Islet of Langerhans (tissue), 1 donor: ENCODE measurements around the gene IBA57.

Experiments
- FAIRE-seq: peaks from one replicate; lab custom pipeline; 2011; peaks lifted over from hg19 to GRCh38; lab: Jason Lieb, UNC

The IBA57 gene

DNA sequence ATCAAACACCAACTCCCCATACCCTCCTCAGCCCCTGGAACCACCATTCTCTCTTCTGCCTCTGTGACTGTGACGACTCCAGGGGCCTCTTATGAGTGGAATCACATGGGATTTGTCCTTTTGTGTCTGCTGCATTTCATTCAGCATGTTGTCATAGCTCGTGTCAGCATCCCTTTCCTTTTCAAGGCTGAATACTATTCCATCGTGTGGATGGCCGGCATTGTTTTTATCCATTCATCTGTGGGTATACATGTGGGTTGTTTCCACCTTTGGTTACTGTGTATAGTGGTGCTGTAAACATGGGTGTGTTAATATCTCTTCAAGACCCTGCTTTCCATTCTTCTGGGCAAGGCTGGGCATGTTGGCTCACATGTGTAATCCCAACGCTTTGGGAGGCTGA lies 25.2 kb downstream of the IBA57 start:
- FAIRE-seq: no peak

GRCh38 chr1:228194436-228194835 lies 28.8 kb downstream of the IBA57 start:
- no peak for FAIRE-seq

- no peak for FAIRE-seq
Observed at GRCh38 chr1:228194921-228195812, 29.6 kb downstream of the IBA57 start.

DNA sequence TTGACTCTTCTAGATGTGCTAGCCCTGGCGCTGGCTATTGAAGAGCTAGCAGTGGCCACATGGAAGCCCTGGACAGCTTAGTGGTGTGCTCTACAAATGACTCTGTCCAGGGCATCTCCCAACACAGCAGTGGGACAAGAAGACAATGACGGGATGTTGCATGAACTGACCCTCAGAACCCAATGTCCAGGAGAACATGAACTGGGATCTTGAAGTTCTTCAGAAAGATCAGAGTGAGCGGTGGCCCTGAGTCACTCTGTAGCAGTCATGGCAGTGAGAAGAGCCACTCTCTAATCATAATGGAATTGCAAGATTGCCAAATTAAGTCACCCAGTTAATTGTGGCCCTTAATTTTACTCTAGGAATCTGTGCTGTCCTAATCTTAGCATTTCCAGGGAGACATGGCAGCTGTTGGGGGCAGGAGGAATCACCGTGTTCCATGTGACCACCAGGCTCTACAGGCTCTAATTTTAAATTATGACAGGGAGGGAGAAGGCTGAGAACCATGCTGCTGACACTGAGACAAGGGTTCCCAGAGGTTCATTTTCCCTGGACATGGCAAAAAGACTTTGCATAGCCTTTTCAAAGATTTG lies 32.0 kb downstream of the IBA57 start:
- no peak for FAIRE-seq

DNA sequence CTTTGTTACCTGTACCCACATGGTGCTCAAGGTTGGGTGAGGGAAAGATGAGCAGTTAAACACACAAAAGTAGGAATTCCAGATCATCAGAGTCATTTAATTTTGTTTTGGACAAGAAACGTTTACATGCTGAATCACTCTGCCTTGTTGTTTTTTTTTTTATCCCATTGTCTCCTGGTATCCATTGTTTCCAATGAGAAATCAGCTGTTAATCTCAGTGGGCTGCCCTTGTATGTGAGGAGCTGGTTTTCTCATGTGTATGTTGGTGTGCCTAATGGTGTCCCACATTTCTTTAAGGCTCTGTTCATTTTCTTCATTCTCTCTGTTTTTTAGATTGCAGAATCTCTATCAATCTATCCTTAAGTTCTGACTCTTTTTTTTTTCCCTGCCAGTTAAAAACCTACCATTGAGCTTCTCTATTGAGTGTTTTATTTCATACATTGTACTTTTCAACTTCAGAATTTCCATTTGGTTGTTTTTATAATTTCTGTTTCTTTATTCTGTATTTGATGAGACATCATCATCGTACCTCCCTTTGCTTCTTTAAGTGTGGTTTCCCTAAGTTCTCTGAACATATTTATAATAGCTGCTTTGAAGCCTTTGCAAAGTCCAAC lies 33.5 kb downstream of the IBA57 start:
- no peak for FAIRE-seq

DNA sequence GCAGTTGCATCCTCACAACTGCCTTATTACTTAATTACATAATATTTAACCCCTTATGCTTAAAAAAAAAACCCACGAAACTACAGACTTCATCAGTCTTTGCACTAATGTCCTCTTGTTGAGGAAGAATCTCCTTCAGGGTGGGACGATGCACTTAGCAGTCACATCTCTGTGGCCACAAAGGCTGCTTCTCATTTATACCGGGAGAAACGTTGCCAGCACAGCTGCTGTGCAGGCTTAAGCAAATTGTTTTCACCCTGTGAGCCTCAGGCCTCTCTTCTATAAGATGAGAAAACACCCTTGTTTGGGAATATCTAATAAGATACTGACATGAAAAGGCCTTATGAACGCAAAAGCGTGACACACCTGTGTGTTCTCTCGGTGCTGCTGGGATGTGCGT lies 39.4 kb downstream of the IBA57 start:
- no peak for FAIRE-seq

GRCh38 chr1:228205526-228206436 lies 40.2 kb downstream of the IBA57 start:
- FAIRE-seq: no peak

GRCh38 chr1:228206582-228207351 lies 41.2 kb downstream of the IBA57 start:
- no peak for FAIRE-seq

GRCh38 chr1:228207381-228207810 lies 41.8 kb downstream of the IBA57 start:
- no peak for FAIRE-seq

GRCh38 chr1:228207851-228208821 lies 42.5 kb downstream of the IBA57 start, which contains the start of gene OBSCN:
OBSCN (plus strand) TSS chr1:228208044; CDS start chr1:228211784, 3,740 bp downstream.
- no peak for FAIRE-seq

GRCh38 chr1:228208831-228209551 lies 43.4 kb downstream of the IBA57 start:
- no peak for FAIRE-seq

DNA sequence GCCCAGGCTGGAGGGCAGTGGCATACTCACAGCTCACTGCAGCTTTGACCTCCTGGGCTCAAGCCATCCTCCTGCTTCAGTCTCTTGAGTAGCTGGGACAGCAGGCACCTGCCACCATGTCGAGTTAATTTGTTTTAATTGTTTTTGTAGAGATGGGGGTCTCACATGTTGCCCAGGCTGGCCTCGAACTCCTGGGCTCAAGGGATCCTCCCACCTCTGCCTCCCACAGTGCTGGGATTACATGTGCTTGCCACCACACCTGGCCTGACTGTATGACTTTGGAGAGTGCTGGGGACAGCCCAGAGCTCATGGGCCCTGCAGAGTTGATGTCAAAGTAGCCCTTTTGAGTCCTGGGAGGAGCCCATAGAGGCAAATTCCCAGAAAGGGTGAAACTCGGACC lies 44.1 kb downstream of the IBA57 start:
- no peak for FAIRE-seq

- FAIRE-seq: no peak
Observed at GRCh38 chr1:228210076-228210651, 44.6 kb downstream of the IBA57 start.

DNA sequence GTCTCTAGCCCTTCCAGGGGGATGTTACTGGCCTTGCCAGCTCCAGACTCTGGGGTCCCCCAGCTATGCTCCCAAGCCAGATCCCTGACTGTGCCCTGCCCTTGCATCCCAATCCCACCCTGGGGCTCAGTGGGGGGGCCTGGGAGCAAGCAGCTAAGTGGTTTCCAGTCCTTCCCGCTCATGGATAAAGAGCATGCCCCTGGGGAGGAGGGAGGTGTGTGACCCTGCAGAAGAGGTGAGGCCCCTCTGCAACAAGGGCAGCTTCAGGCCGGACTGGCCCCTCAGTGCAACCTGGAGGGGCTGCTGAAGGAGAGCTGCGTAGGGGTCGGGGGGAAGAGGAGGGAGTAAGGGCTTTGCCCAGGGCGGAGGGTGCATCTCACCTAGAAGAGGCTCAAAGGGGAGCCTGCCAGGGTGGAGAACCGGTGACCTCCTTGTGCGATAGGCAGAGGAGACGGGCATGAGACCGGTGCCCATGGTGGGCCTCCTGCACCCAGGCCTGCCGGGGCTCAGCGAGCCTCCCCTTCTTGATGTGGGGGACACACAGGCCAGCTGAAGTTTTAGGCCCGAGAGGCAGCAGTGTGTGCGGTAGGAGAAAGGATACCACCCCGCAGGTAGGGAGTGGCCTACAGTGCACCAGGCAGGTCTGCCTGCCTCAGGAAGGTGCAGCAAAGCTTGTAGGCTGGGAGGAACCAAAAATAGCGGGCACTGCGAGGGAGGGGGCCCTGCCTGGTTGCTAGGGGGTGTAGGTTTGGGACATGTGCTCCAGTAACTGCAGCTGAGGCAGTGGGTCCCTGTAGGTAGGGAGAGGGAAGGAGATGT lies 45.3 kb downstream of the IBA57 start:
- no peak for FAIRE-seq

DNA sequence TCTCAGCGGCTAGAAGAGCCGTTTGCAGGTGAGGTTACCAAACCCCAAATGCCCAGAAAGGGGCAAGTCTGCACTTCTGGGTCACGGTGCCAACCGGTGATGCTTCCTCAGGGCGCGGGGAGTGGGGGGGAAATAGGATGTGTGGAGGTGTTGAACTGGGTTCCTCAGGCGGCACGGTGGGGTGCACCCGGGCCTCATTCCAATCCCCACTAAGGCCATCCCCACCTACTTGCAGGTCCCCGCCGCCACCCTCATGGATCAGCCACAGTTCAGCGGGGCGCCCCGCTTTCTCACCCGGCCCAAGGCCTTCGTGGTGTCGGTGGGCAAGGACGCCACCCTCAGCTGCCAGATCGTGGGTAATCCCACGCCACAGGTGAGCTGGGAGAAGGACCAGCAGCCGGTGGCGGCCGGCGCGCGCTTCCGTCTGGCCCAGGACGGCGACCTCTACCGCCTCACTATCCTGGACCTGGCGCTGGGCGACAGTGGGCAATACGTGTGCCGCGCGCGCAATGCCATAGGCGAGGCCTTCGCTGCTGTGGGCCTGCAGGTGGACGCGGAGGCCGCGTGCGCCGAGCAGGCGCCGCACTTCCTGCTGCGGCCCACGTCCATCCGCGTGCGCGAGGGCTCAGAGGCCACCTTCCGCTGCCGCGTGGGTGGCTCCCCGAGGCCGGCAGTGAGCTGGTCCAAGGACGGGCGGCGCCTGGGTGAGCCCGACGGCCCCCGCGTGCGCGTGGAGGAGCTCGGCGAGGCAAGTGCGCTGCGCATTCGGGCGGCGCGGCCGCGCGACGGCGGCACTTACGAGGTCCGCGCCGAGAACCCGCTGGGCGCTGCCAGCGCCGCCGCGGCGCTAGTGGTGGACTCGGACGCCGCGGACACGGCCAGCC lies 46.2 kb downstream of the IBA57 start:
- FAIRE-seq: no peak

GRCh38 chr1:228212415-228212965 lies 46.9 kb downstream of the IBA57 start:
- FAIRE-seq: no peak
